ENCODE measurements around the gene ACBD6.
A peak's percentile ranks its signal among the peaks of the same experiment; 100 is the strongest.

Gene ACBD6

GRCh38 chr1:180402551-180402950 lies 99.8 kb downstream of the ACBD6 start:
- Histone ChIP-seq H3K36me3 (ENCODE audit: control insufficient read depth in 1 of 2, insufficient read depth in 2 of 2, low read length in 2 of 2) (peaks cover 0 to 6% of the 10 kb centered on the region in 2 donors), H3K27ac (ENCODE audit: low read length) (no peak overlapping the region), H3K27me3 (ENCODE audit: low read depth, low read length) (no peaks in the 10 kb centered on the region), H3K4me3 (ENCODE audit: low read depth in 1 of 2, low read length in 2 of 2) (no peak overlapping the region), H3K4me1 (ENCODE audit: control insufficient read depth in 1 of 2, insufficient read depth in 2 of 2, low read length in 2 of 2) (no peaks in the 10 kb centered on the region), H3K9me3 (ENCODE audit: control insufficient read depth in 1 of 2, low read length in 2 of 2) (no peaks in the 10 kb centered on the region)

- H3K27ac ChIP-seq (ENCODE audit: low read length): no peak overlapping the region
- no peaks in the 10 kb centered on the region for H3K4me1 ChIP-seq (ENCODE audit: control insufficient read depth in 1 of 2, insufficient read depth in 2 of 2, low read length in 2 of 2)
Measured at GRCh38 chr1:180402001-180402400, 100.4 kb downstream of the ACBD6 start.

GRCh38 chr1:180397175-180397574 lies 105.2 kb downstream of the ACBD6 start:
- no peaks in the 10 kb centered on the region for H3K9me3 ChIP-seq (ENCODE audit: control insufficient read depth in 1 of 2, low read length in 2 of 2)
- no peak overlapping the region for H3K27ac ChIP-seq (ENCODE audit: low read length)
- peaks cover 0 to 5% of the 10 kb centered on the region in 2 donors for H3K36me3 ChIP-seq (ENCODE audit: control insufficient read depth in 1 of 2, insufficient read depth in 2 of 2, low read length in 2 of 2)
- no peaks in the 10 kb centered on the region for H3K4me1 ChIP-seq (ENCODE audit: control insufficient read depth in 1 of 2, insufficient read depth in 2 of 2, low read length in 2 of 2)
- H3K4me3 ChIP-seq (ENCODE audit: low read depth in 1 of 2, low read length in 2 of 2): no peak overlapping the region
- no peaks in the 10 kb centered on the region for H3K27me3 ChIP-seq (ENCODE audit: low read depth, low read length)

More at GRCh38 chr1:180402001-180402400, 100.4 kb downstream of the ACBD6 start:
- peaks cover 0 to 6% of the 10 kb centered on the region in 2 donors for H3K36me3 ChIP-seq (ENCODE audit: control insufficient read depth in 1 of 2, insufficient read depth in 2 of 2, low read length in 2 of 2)
- H3K9me3 ChIP-seq (ENCODE audit: control insufficient read depth in 1 of 2, low read length in 2 of 2): no peaks in the 10 kb centered on the region
- H3K4me3 ChIP-seq (ENCODE audit: low read depth in 1 of 2, low read length in 2 of 2): no peak overlapping the region
- no peaks in the 10 kb centered on the region for H3K27me3 ChIP-seq (ENCODE audit: low read depth, low read length)

GRCh38 chr1:180392427-180393145 lies 109.8 kb downstream of the ACBD6 start:
- Histone ChIP-seq H3K36me3 (ENCODE audit: control insufficient read depth in 1 of 2, insufficient read depth in 2 of 2, low read length in 2 of 2) (no peaks in the 10 kb centered on the region), H3K27me3 (ENCODE audit: low read depth, low read length) (no peaks in the 10 kb centered on the region), H3K9me3 (ENCODE audit: control insufficient read depth in 1 of 2, low read length in 2 of 2) (no peaks in the 10 kb centered on the region), H3K27ac (ENCODE audit: low read length) (no peak overlapping the region), H3K4me1 (ENCODE audit: control insufficient read depth in 1 of 2, insufficient read depth in 2 of 2, low read length in 2 of 2) (no peaks in the 10 kb centered on the region), H3K4me3 (ENCODE audit: low read depth in 1 of 2, low read length in 2 of 2) (no peak overlapping the region)

GRCh38 chr1:180392020-180392419 lies 110.4 kb downstream of the ACBD6 start:
- no peak overlapping the region for H3K27ac ChIP-seq (ENCODE audit: low read length)
- H3K4me1 ChIP-seq (ENCODE audit: control insufficient read depth in 1 of 2, insufficient read depth in 2 of 2, low read length in 2 of 2): no peaks in the 10 kb centered on the region

GRCh38 chr1:180387413-180387812 lies 115.0 kb downstream of the ACBD6 start:
- no peak overlapping the region for H3K4me3 ChIP-seq (ENCODE audit: low read depth in 1 of 2, low read length in 2 of 2)
- no peaks in the 10 kb centered on the region for H3K4me1 ChIP-seq (ENCODE audit: control insufficient read depth in 1 of 2, insufficient read depth in 2 of 2, low read length in 2 of 2)
- no peak overlapping the region for H3K27ac ChIP-seq (ENCODE audit: low read length)
- no peaks in the 10 kb centered on the region for H3K27me3 ChIP-seq (ENCODE audit: low read depth, low read length)
- no peaks in the 10 kb centered on the region for H3K36me3 ChIP-seq (ENCODE audit: control insufficient read depth in 1 of 2, insufficient read depth in 2 of 2, low read length in 2 of 2)
- peaks cover 4 to 19% of the 10 kb centered on the region in 2 donors for H3K9me3 ChIP-seq (ENCODE audit: control insufficient read depth in 1 of 2, low read length in 2 of 2)

More at GRCh38 chr1:180392020-180392419, 110.4 kb downstream of the ACBD6 start:
- Histone ChIP-seq H3K36me3 (ENCODE audit: control insufficient read depth in 1 of 2, insufficient read depth in 2 of 2, low read length in 2 of 2) (no peaks in the 10 kb centered on the region), H3K9me3 (ENCODE audit: control insufficient read depth in 1 of 2, low read length in 2 of 2) (no peaks in the 10 kb centered on the region), H3K4me3 (ENCODE audit: low read depth in 1 of 2, low read length in 2 of 2) (no peak overlapping the region), H3K27me3 (ENCODE audit: low read depth, low read length) (no peaks in the 10 kb centered on the region)

GRCh38 chr1:180386745-180387367 lies 115.5 kb downstream of the ACBD6 start:
- Histone ChIP-seq H3K27ac (ENCODE audit: low read length) (no peak overlapping the region), H3K9me3 (ENCODE audit: control insufficient read depth in 1 of 2, low read length in 2 of 2) (peaks cover 4 to 20% of the 10 kb centered on the region in 2 donors), H3K27me3 (ENCODE audit: low read depth, low read length) (no peaks in the 10 kb centered on the region)

GRCh38 chr1:180385144-180385543 lies 117.2 kb downstream of the ACBD6 start:
- Histone ChIP-seq H3K9me3 (ENCODE audit: control insufficient read depth in 1 of 2, low read length in 2 of 2) (peaks cover 11 to 27% of the 10 kb centered on the region in 2 donors), H3K27me3 (ENCODE audit: low read depth, low read length) (no peaks in the 10 kb centered on the region), H3K4me1 (ENCODE audit: control insufficient read depth in 1 of 2, insufficient read depth in 2 of 2, low read length in 2 of 2) (no peaks in the 10 kb centered on the region), H3K27ac (ENCODE audit: low read length) (no peak overlapping the region), H3K4me3 (ENCODE audit: low read depth in 1 of 2, low read length in 2 of 2) (peak overlapping the region in 1 of 2 donors; percentile 1), H3K36me3 (ENCODE audit: control insufficient read depth in 1 of 2, insufficient read depth in 2 of 2, low read length in 2 of 2) (no peaks in the 10 kb centered on the region)

More at GRCh38 chr1:180386745-180387367, 115.5 kb downstream of the ACBD6 start:
- no peaks in the 10 kb centered on the region for H3K4me1 ChIP-seq (ENCODE audit: control insufficient read depth in 1 of 2, insufficient read depth in 2 of 2, low read length in 2 of 2)
- H3K4me3 ChIP-seq (ENCODE audit: low read depth in 1 of 2, low read length in 2 of 2): no peak overlapping the region
- H3K36me3 ChIP-seq (ENCODE audit: control insufficient read depth in 1 of 2, insufficient read depth in 2 of 2, low read length in 2 of 2): no peaks in the 10 kb centered on the region

GRCh38 chr1:180384286-180385005 lies 117.9 kb downstream of the ACBD6 start:
- H3K9me3 ChIP-seq (ENCODE audit: control insufficient read depth in 1 of 2, low read length in 2 of 2): peaks cover 14 to 31% of the 10 kb centered on the region in 2 donors
- peak overlapping the region in 1 of 2 donors; percentile 1 for H3K4me3 ChIP-seq (ENCODE audit: low read depth in 1 of 2, low read length in 2 of 2)
- H3K4me1 ChIP-seq (ENCODE audit: control insufficient read depth in 1 of 2, insufficient read depth in 2 of 2, low read length in 2 of 2): no peaks in the 10 kb centered on the region
- no peak overlapping the region for H3K27ac ChIP-seq (ENCODE audit: low read length)
- no peaks in the 10 kb centered on the region for H3K27me3 ChIP-seq (ENCODE audit: low read depth, low read length)
- H3K36me3 ChIP-seq (ENCODE audit: control insufficient read depth in 1 of 2, insufficient read depth in 2 of 2, low read length in 2 of 2): no peaks in the 10 kb centered on the region

- no peaks in the 10 kb centered on the region for H3K4me1 ChIP-seq (ENCODE audit: control insufficient read depth in 1 of 2, insufficient read depth in 2 of 2, low read length in 2 of 2)
- no peak overlapping the region for H3K27ac ChIP-seq (ENCODE audit: low read length)
- peaks cover 19 to 39% of the 10 kb centered on the region in 2 donors for H3K9me3 ChIP-seq (ENCODE audit: control insufficient read depth in 1 of 2, low read length in 2 of 2)
- no peaks in the 10 kb centered on the region for H3K36me3 ChIP-seq (ENCODE audit: control insufficient read depth in 1 of 2, insufficient read depth in 2 of 2, low read length in 2 of 2)
- no peaks in the 10 kb centered on the region for H3K27me3 ChIP-seq (ENCODE audit: low read depth, low read length)
- no peak overlapping the region for H3K4me3 ChIP-seq (ENCODE audit: low read depth in 1 of 2, low read length in 2 of 2)
Measured at GRCh38 chr1:180382326-180383115, 119.9 kb downstream of the ACBD6 start.

- Histone ChIP-seq H3K9me3 (ENCODE audit: control insufficient read depth in 1 of 2, low read length in 2 of 2) (peaks cover 19 to 39% of the 10 kb centered on the region in 2 donors), H3K4me3 (ENCODE audit: low read depth in 1 of 2, low read length in 2 of 2) (no peak overlapping the region), H3K4me1 (ENCODE audit: control insufficient read depth in 1 of 2, insufficient read depth in 2 of 2, low read length in 2 of 2) (no peaks in the 10 kb centered on the region), H3K36me3 (ENCODE audit: control insufficient read depth in 1 of 2, insufficient read depth in 2 of 2, low read length in 2 of 2) (no peaks in the 10 kb centered on the region), H3K27me3 (ENCODE audit: low read depth, low read length) (no peaks in the 10 kb centered on the region), H3K27ac (ENCODE audit: low read length) (no peak overlapping the region)
Measured at GRCh38 chr1:180381184-180381580, 121.2 kb downstream of the ACBD6 start.
